Anterior cingulate cortex (tissue), 58 donors: Measurements from ENCODE around the gene TJP1.
A peak's percentile ranks its signal among the peaks of the same experiment; 100 is the strongest.
"Not testable (repeated sequence)": the region's sequence is repeated elsewhere in the genome, so short reads cannot be mapped to it uniquely, and the experiment has no call there.

Experiments
- DNase-seq, 58 donors: peaks; one replicate each; lab custom pipeline; 2025; lab: John Stamatoyannopoulos, UW

TJP1 gene

DNA sequence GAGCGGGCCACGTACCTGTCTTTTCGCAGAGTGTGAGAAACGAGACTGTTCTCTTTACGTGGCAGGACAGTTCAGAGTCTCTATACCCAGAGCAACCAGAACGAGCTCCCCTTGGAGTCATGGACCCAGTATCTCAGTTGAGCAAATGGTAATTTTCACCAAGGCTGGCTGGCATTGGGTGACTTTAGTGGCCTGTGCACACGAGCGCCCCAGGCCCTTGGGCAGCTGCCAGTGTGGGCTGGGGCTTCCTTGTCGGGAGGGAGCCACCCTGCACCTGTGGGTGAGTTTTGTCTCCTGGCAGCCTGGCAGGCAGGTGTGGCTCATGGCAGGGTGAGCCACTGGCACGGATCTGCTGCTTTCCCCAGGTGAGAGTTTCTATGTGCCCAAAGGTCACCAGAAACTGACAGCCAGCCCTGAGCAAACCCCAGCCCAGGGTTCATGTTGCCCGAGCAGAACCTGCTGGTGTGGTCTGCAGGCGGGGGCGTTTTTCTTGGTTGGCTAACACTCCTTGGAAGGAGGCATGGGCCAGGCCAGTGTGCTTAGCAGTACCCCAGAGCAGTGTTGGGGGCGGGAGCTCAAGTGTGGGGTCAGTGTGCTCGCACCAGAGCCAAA is 135.0 kb downstream of the TJP1 start:
- DNase-seq, result no peak

DNA sequence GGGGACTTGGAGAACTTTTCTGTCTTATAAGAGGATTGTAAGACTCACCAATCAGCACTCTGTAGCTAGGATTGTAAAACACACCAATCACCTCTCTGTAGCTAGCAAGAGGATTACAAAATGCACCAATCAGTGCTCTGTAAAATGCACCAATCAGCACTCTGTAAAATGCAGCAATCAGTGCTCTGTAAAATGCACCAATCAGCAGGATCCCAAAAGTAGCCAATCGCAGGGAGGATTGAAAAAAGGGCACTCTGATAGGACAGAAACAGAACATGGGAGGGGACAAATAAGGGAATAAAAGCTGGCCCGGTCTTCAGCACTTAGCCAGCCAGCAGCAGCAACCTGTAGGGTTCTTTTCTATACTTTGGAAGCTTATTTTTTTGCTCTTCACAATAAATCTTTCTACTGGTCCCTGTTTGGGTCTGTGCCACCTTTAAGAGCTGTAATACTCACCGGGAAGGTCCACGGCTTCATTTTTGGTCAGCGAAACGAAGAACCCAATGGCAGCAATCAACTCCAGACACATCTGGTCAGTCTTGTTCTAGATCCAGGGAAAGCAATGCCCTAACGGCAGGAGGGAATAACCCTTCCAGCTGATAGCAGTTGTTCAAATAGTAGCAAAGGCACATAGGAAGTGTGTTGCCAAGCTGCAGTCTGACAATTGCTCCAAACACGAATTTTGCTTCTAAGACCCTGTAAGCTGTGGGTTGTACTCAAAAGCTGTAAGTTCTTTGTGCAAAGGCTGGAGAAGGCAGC is 135.6 kb downstream of the TJP1 start:
- DNase-seq, result no peak

DNA sequence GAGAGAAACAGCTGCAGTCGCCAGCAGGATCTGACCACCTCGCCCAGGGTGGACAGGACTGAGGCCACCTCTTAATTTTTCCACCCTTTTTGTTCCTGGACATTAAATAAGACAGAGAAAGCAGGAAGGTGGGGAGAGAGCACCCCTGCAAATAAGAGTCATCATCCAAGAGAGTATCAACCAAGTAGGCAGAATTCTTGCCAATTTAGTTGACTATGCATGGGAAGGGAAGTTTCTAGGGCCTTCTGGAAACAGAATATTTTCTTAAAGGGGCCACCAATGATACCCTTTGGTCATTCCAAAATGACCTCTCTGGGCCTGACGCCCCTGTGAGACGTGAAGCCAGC is 136.2 kb downstream of the TJP1 start:
- no peak for DNase-seq

DNA sequence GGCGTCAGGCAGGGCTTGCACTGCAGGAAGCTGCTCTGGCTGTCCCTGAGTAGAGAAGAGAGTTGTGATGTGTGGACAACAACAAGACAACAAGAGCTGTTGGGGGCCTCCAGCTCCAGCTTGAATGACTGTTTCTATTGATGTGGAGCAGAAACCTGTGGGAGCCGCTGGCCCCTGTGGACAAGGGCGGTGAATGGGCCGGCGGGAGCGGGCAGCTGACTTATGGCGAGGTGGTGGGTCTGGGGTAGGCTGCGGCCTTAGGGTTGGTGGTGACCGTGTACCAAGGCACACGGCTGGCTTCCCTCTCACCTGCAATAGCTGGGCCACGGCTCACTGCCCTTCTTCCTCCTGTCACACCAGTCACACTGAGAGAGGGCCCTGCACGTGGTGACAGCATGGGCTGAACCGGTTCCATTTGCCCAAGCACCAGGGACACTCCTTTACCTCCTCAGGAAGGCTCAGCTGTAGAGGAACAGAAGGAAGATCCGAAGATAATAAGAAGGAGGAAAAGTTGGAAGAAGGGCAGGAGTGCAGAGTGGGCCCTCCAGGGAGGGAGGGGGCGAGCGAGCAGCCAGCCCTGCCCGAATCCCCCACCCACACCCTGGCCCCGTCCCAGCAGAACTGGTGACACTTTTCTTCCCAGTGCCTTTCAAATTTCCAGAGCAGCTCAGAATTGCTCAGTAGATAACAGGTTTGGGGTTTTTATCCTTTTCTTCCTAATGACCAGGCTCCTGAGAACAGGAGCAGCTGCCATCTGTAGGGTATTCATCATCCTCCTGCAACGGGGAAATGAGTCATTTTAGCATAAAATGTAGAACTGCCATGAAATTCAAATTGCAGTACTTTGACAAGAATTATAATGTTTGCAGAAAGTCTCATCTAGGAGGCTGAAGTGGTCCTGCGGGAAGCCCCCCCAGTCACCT is 136.9 kb downstream of the TJP1 start:
- DNase-seq, result peak in 4 of 58 donors; percentile 18 to 36 (median 31)

DNA sequence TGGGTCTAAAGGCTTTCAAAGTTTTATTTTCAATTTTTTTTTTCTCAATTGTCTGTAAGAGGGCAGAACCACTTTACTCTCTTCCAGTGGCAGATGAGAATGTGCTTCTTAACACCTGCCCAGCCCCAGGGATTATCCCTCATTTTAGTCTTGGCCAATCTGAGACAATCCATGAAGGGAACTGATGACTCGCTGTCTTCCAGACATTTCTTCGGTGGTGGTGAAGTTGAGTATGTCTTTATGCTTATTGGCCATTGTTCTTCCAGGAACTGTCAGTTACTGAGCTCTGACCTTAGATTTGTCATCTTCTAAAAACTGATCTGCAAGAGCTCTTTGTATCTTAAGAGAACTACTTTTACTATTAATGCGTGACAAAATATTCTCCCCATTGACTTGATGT is 139.5 kb downstream of the TJP1 start:
- no peak for DNase-seq

DNA sequence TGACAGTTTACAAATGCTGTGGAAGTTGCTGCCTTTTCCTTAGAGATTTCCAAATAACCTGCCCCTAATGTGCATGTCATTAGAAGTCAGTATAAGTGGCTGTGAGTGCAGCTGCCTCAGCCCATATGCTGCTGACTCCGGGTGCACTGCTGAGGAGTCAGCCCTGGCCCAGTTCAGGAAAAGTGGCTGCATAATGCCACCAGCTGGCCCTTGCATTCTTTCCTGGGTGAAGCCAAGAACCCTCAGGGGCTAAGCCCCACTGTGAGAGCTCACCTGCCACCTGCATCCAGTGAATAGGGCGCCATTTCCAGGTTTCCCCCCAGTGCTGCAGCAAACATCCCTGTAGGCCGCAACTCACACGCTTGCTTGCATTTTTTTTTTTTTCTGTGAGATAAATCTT is 139.9 kb downstream of the TJP1 start:
- DNase-seq, result no peak

DNA sequence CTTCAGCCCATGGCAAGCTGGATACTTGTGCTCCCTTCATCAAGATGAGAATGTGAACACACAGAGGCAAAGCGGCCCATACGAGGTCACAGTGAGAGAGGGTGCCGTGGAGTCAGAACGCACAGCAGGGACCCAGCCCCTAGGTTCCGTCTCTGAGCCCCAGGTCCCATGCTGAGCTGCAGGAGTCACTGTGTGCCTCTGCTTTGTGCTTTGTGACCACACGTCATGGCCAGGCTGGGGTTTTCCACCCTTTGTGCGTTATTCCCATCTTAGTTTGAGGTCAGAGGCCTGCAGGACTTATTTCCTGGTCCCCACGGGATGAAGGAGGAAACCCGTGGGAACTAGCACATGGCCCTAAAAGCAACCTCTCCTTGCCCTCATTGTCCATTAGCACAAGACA is 140.3 kb downstream of the TJP1 start:
- no peak for DNase-seq

DNA sequence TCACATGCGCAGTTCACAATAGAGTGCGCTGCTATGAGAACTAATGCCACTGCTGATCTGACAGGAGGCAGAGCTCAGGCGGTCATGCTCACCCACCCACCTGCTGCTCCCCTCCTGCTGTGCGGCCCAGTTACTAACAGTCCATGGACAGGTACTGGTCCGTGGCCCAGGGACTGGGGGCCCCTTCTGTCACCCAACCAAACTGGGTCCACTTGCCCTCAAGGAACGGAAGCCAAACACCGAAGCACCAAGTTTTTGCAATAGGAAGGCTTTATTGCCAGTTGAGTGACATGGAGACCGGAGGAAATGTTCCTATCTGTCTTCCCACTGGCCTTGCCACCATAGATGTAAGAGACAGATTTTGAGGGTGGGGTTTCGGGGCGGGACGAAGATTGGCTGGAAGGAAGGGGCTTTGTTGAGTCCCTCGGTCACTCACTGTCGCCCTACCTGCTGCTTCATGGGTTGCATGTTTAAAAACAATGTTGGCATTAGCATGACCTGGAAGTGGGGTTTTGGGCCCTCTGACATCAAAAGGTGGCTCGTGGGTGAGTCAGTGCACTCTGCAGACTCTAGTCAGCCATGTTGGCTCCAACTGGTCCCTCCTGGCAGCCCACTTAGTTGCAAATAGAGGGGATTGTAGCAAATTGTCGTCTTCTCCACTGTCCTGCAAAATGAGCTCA is 141.0 kb downstream of the TJP1 start:
- DNase-seq, result no peak

DNA sequence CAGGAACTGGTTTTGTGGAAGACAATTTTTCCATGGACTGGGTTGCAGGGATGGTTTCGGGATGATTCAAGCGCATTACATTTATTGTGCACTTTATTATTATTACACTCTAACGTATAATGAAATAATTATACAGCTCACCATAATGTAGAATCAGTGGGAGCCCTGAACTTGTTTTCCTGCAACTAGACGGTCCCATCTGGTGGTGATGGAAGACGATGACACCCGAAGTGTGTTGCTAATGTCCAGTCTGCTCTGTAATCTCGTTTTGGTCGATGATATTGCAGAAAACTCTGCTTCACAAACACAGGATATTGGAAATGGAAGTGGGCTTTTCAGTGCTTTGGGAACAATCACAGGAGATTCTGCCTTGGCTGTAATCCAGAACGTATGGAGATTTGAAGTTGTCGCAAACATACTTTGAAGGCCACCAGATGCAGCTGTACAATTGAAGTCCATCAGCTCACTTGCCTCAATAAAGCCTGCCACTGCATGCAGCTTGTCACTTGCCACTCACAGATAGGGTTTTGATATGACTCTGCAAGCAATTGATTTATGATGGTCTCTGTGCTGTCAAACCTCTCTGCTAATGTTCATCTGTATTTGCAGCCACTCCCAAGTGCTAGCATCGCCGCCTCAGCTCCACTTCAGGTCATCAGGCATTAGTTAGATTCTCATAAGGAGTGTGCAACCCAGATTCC is 141.7 kb downstream of the TJP1 start:
- no peak for DNase-seq

DNA sequence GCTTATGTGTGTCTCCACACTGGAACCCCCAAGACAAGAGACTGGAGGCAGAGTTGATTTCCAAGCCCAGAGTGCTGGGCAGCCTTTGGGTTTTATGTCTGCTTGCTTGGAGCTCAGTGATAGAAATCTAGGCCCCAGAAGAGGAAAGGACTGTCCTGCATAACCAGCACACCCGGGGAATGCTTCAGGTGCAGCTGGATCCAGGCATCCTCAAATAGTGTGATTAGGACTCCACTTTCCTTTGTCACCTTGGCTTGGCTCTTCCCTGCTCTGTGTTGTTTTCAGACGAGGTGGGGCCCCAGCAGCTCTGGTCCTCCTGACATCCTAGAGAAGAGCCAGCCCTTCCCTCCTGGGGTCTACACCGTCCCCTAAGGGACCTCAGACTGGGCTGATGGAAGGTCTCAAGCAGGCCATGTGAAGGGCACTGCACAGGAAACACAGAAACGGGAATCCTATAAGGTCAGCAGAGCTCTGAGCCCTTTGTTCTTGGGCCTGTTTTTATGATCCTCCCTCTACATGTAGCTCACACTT is 143.7 kb downstream of the TJP1 start:
- DNase-seq, result no peak

DNA sequence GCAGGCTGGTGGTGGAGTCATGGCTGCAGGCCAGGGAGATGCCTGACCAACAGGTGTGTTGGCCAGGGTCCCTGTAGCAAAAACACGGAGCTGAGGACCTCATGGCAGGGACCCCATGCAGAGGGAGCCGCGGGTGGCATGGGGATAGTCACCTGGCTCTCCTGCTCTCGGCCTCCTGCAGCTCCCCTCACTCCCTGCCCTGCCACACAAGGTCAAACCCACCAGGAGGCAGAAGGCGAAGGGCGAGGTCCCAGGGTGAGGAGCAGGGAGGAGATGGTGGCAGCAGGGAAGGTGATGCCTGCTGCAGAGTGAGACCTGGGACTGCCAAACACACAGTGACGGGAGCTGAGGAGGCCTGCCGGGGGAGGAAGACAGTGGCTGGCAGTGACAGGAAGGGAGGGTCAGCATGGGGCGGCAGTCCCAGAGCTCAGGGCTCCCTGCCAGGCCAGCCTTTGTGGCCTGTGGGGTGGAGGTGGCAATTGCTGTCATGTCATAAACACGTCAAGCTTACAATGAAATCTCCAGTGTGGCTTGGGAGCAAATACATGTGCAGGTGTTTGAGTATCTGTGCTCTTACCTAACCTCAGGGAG is 144.3 kb downstream of the TJP1 start:
- DNase-seq, result no peak

DNA sequence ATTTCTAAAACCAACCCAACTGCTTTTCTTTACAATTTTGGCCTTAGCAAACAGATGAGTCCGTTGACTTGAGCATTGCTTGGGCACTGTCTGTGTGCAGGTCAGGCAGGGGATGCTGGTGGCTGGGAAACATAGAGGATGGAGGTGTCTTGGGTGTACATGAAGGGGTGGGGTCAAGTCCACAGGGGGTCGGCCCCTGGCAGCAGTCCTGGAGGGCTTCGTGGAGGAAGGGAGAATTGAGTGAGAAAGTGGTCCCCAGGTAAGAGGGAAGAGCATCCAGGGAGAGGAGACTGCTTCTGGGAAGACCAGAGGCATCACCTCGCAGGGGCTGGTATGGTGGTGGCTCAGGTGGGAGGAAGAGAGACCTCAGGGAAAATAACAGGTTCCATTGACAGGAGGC is 144.8 kb downstream of the TJP1 start:
- no peak for DNase-seq

DNA sequence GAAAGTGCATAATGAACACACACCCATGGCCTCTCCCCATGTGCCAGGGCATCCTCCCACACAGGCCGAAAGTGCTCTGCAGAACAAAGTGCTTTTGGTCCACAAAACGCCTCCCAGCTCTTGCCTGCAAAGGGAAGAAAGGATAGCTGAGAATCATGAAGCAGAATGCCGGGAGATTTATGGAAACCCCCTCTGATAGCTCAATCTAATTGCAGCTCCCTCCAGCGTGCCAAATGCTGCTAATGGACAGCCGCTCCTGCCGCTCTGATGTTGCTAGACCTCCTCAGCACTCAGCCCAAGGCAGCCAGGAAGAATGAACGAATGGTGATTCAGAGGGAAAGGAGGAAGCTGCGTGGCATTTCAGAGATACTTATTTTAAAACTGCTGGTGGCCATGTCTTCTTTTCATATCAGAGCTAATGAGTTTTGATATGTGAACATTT is 145.3 kb downstream of the TJP1 start:
- peak in 6 of 58 donors; percentile 17 to 49 (median 38) for DNase-seq

DNA sequence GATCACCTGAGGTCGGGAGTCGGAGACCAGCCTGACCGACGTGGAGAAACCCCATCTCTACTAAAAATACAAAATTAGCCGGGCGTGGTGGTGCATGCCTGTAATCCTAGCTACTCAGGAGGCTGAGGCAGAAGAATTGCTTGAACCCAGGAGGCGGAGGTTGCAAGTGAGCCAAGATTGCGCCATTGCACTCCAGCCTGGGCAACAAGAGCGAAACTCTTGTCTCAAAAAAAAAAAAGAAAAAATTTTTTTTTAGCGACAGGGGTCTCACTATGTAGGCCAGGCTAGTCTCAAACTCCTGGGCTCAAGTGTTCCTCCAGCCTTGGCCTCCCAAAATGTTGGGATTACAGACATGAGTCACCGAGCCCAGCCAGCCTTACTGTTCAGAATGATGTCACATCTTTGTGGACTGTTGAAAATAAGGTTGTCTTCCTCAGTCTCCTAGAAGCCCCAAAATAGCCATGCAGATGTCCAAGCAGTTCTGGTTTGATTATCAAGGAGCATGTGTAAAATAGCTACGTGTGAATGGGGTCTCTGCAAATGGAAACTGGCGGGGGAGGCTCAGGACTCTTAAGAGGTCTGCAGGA is 145.8 kb downstream of the TJP1 start:
- not testable (repeated sequence) for DNase-seq

DNA sequence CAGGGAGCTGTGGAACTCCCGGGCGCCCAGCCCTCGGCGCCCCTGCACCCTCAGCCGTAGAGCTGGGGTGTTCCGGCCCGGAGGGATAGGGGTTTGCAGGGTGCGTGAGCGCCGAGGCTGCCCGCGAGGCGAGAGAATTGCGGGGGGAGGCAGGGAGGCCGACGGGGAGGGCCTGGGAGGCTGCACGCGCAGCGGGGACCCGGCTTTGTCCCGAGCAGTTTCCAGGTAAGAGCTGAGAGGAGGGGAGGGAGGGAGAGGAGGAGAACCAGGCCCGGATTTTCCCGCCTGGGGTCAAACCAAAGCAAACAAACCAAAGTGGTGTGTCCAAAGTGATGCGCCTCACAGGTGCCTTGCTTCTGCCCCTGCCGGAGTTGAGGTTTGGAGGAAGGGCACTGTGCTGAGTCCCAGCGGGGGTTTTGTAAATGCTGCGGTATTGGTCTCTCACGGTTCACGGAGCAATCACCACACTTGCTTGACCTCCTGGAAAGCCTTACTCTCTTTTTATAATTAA is 146.4 kb downstream of the TJP1 start:
- DNase-seq, result no peak

DNA sequence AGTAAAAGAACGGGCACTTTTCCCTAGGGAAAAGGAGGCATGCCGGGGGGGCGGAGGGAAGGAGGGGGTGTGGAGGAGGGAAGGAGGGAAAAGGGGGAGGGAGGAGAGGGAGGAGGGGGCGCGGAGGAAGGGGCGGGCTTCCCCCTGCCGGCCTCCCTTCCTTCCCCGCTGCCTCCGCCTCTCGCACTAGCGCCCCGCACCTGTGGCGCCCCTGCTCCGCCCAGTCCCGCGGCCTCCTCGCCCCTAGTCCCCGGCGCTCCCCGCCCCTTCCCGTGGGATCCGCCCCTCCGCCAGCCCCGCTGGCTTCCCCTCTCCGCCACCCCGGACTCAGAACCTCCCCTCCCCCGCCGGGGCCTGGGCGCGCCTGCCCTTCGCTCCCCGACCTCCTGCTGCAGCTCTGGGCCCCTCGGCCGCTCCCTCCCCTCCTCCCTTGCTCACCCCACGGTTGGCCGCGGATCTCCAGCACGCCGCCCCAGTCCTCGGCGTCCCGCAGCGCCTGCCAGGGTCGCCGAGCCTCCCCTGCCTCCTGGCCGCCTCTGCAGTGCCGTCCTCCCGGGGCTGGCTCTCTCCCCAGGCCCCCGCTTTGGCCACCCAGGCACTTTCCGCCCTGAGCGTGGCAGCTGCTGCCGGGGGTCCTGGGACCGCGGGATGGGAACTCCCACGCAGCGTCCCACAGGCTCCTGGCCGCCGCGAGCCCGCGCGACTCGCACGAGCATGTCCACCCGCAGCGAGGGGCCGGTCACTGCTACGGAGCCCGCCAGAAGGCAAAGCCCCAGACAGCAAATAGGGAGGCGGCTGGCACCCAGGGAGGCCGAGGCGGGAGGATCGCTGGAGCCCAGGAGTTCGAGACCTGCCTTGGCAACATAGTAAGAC is 147.4 kb downstream of the TJP1 start:
- DNase-seq, result peak in 13 of 58 donors; percentile 21 to 75 (median 31)

DNA sequence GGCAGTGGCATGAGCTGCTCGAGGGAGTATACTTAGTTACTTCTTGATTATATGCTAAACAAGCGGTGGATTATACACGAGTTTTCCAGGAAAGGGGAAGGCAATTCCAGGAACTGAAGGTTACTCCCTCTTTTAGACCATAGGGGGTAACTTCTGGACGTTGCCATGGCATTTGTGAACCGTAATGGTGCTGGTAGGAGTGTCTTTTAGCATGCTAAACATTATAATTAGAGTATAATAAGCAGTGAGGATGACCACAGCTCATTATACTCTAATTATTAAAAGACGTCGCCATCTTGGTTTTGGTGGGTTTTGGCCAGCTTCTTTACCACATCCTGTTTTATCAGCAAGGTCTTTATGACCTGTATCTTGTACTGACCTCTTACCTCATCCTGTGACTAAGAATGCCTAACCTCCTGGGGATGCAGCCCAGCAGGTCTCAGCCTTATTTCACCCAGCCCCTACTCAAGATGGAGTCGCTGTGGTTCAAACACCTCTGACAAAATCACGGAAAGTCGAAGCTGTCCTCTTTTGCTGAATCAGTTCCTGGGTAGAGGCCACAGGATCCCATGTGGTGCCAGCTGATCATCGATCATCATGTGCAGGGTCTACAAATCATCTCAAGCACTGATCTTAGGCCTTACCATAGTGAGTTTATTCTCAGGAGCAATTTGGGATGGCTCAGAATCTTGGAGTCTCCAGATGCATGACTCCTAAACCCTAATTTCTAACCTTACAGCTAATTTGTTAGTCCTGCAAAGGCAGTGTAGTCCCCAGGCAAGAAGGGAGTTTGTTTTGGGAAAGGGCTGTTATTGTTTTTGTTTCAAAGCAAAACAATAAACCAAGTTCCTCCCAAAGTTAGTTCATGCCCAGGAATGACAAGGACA is 149.1 kb downstream of the TJP1 start:
- no peak for DNase-seq
